ENCODE measurements around the gene FNDC10.
A peak's percentile ranks its signal among the peaks of the same experiment; 100 is the strongest.
"Not testable (repeated sequence)": the region's sequence is repeated elsewhere in the genome, so short reads cannot be mapped to it uniquely, and the experiment has no call there.

The FNDC10 gene

DNA sequence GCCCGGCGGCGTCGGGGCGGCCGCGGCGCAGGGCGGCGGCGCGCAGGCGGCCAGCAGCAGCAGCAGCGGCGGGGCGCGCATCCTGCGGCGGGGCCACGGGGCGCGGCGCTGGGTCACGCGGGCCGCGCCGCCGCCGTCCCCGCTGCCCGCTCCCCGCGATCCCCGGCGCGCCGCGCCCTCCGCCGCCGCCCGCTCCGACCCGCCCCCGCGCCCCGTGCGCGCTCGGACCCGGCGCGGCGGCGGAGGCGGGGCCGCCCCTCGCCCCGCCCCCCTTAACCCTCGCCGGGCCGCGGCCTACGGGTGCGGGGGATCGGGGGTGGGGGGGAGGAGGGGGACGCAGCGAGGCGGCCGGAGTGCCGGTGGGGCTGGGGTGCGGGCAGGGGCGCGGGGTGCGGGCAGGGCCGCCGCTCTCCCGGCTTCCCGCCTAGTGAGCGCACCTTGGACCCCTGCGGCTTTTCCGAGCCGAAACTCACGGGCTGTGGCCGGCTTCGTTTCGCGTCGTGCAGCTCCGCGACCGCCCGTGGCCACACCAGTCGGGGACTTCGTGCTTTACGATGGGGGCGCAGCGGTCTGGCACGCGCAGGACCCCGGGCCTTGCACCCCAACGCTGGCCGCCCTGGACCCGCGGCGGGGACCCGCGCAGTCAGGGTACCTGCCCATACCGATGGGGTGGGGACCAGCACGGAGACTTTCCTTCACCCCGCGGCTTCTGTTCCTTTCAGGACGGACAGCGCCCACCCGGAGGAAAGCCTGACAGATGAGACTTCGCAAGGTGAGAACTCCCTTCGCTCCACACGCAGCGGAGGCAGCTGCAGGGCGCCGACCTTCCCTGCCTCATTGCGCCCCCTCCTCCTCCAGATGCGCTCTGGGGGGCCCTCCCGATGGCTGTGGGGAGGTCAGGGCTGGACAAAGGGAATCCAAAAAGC is at the start of gene FNDC10:
Gene FNDC10, minus strand, starts transcription at position 201 of the 926 bp plus-strand sequence. Its CDS starts 120 bp downstream, at position 81.
- no peak for DNase-seq (ENCODE audit: low read depth)
- H3K4me3 ChIP-seq (ENCODE audit: low read depth, low read length): peak within 1 kb of the TSS; percentile 63
- TF ChIP-seq, protein P1, sequence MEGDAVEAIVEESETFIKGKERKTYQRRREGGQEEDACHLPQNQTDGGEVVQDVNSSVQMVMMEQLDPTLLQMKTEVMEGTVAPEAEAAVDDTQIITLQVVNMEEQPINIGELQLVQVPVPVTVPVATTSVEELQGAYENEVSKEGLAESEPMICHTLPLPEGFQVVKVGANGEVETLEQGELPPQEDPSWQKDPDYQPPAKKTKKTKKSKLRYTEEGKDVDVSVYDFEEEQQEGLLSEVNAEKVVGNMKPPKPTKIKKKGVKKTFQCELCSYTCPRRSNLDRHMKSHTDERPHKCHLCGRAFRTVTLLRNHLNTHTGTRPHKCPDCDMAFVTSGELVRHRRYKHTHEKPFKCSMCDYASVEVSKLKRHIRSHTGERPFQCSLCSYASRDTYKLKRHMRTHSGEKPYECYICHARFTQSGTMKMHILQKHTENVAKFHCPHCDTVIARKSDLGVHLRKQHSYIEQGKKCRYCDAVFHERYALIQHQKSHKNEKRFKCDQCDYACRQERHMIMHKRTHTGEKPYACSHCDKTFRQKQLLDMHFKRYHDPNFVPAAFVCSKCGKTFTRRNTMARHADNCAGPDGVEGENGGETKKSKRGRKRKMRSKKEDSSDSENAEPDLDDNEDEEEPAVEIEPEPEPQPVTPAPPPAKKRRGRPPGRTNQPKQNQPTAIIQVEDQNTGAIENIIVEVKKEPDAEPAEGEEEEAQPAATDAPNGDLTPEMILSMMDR (IDR thresholded peaks at IDR 0.05; ENCODE audit: control insufficient read depth, extremely low read depth, insufficient read depth): no peak

DNA sequence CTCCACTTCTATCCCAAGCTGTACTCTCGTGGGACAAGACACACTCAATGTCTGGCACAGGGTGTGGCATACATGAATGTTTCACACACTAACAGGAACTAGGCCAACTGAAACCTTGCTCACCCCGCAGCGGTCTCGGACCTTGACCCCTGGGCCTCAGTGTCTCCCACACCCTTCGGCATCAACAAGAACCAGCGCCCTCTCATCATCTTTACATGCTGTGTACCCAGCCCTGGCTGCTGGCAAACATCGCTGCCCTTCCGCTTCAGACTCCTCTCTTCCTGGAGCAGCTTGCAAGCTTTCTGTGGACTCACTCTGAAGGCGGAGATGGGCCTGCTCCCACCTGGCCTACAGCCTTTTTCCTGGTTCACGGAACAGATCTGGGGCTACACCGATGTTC is 48.3 kb upstream of the FNDC10 start:
- DNase-seq (ENCODE audit: low read depth); H3K4me3 ChIP-seq (ENCODE audit: low read depth, low read length): not testable (repeated sequence)

DNA sequence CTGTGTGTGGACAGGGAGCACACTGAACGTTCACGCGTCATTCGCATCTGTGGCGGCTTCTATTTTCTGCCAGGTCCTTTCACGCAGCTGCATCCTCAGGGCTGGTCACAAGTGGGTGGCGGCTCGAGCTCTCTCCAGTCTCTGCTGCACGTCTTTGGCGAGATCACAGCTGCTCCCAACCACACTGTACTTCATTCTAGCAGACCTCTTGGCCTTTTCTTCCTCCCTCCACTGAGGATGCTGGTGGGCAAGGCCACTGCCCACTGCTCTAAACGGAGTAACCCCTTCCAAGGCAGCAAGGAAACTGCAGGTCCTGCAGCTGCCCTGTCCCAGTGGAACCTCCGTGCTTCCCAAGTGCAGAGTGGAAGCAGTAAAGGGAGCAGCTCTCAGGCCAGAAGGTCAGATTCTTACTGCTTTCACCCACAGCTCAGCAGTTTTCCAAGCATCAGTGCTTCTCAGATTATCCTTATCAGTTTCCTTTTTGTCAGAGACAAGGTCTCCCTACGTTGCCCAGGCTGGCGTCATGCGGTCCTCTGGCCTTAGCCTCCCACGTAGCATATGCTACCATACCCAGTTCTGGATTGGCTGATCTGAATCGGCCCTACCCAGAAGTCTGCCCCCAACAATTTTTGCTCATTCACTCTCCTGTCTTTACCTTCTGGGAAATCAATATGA is 47.8 kb upstream of the FNDC10 start:
- DNase-seq (ENCODE audit: low read depth); H3K4me3 ChIP-seq (ENCODE audit: low read depth, low read length): not testable (repeated sequence)

DNA sequence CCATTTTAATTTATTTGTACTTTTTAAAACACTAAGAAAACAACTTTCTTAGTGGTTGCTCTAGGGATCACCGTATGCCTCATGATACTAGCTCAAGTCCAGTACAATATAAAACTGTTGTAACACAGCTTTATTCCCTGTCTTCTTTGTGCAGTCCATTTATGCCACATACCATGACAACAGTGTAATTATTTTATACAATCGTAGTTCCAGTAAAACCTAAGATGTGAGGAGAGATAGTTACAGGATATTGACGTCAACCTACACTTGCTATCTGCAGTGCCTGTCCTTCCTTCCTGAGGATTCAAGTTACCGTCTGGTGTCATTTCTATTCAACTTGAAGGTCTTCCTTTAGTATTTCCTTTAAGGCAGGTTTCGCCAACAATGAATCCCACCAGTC is 46.4 kb upstream of the FNDC10 start:
- not testable (repeated sequence) for DNase-seq (ENCODE audit: low read depth)

DNA sequence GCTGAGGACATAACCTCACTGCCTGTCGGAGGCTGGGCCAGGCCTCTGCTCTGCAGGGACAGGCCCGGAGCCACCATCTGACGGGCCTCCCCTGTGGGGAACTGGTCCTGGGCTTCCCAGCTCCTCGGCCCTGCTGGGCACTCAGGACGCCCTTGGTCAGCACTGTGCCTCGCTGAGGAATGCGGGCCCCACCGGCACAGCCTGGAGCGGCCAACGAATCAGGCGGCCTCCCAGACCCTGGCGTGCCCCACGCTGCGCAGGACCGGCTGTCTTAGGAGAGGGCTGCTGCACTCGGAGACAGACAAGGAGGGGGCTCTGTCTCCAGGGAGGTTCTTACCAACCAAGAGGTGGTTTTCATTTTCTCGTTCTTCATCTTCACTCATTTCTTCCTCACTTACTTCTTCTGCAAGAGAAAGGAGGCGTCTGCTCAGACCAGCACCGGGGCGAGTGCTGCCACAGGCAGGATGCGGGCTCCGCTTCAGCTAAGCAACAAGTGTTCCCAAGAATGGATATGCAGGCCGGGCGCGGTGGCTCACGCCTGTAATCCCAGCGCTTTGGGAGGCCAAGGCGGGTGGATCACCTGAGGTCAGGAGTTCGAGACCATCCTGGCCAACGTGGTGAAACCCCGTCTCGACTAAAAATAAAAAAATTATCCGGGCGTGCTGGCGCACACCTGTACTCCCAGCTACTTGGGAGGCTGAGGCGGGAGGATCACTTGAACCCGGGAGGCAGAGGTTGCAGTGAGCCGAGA is 41.0 kb upstream of the FNDC10 start:
- not testable (repeated sequence) for H3K4me3 ChIP-seq (ENCODE audit: low read depth, low read length); DNase-seq (ENCODE audit: low read depth)

More for the DNA sequence above, 46.4 kb upstream of the FNDC10 start:
- H3K4me3 ChIP-seq (ENCODE audit: low read depth, low read length): not testable (repeated sequence)

DNA sequence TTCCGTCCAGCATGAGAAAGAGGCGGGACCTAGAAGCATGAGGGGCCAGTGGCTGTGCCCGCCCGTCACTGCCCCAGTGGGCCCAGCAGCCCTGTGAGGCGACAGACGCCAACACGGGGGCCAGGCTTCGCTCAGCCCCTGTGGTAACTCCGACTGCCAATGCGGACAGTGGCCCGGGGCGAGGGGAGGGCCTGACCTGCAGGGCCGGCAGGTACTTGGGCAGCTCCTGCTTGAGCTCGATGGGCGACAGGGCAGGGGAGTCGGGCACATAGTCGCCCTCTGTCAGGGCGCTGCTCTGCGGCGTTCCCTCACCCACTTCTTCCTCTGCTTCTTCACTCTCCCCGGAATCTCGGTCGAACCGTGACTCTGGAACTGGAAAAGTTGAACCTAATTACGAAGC is 40.1 kb upstream of the FNDC10 start:
- not testable (repeated sequence) for H3K4me3 ChIP-seq (ENCODE audit: low read depth, low read length); DNase-seq (ENCODE audit: low read depth)

DNA sequence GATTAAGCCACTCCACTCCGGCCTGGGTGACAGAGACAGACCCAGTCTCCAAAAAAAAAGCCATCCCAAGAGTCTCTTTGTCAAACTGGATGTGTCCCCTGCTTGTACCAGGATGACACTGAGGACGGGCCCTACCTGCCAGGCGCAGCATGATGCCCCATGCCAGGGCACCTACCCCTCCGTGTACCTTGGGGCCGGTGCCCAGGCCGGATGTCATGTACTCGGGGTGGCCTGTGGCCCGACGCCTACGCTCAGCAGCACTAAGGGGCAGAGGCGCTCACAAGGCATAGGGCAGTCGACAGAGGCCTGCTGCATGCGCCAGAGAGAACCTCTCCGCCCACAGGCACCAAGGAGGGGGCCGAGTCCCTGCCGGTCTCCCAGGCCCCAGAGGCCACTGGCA is 39.4 kb upstream of the FNDC10 start:
- not testable (repeated sequence) for DNase-seq (ENCODE audit: low read depth); H3K4me3 ChIP-seq (ENCODE audit: low read depth, low read length)

DNA sequence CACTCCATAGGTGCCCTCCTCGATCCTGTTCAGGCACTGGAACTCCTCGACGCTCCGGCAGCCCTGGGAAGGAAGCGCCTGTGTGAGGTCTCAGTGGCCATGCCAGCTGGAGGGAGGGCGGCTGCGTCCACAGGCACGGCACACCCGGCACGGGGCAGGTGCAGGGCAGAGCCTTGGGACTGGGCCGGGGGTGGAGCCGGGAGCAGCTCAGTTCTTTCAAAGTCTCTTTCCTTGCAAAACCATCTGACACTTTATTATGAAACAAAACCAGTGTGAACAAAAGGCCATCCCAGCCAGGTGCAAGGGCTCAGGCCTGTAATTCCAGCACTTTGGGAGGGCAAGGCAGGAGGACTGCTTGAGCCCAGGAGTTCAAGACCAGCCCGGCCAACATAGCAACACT is 38.6 kb upstream of the FNDC10 start:
- DNase-seq (ENCODE audit: low read depth); H3K4me3 ChIP-seq (ENCODE audit: low read depth, low read length): not testable (repeated sequence)

DNA sequence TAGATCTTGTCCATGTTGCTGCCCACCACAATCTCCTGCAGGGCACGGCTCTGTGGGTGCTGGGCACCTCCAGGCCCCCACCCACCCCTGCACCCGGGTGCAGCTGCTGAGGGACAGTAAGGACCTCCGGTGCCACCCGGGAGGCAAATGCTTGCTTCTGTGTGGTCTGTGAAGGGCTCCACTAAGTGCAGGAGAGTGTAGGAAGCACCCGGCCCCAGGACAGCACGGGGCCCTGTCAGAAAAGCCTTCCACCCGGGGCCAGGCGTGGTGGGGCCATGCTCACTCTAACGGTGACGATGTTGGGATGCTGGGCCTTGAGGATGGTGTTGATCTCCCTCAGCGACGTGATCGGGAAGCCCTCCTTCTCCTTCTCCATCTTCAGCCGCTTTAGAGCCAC is 37.5 kb upstream of the FNDC10 start:
- not testable (repeated sequence) for H3K4me3 ChIP-seq (ENCODE audit: low read depth, low read length); DNase-seq (ENCODE audit: low read depth)

DNA sequence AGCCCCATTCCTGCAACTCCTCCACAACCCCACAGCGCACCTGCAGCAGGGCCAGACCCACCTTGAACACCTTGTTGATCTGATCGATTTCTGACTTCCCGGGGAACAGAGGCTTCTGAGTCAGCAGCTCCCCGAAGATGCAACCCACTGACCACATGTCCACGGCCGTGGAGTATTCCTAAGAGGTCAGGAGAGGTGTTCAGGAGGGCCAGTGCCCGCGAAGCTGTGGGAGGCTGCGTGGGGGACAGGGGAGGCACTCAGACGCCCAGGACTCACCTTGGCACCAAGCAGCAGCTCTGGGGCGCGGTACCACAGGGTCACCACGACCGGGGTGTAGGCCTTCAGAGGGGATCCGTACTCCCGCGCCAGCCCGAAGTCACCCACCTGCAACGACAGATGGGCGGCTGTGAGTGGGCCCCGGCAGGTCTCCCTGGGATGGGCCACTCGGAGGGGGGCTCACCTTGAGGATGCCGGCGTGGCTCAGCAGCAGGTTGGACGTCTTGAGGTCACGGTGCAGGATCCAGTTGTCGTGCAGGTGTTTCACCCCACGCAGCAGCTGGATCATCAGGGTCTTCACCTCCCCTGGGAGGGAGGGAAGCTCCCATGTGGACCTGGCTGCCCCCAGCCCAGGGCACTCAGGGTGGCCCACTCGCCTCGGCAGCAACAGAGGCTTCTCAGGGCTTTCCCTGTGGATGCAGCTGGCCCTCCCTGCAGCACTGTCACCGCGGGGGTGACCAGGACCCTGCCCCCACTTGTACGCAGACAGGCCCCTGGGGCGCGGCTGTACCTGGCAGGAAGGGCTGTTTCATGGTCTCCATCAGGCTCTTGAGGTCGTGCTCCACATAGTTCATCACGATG is 36.9 kb upstream of the FNDC10 start:
- not testable (repeated sequence) for DNase-seq (ENCODE audit: low read depth); H3K4me3 ChIP-seq (ENCODE audit: low read depth, low read length)

DNA sequence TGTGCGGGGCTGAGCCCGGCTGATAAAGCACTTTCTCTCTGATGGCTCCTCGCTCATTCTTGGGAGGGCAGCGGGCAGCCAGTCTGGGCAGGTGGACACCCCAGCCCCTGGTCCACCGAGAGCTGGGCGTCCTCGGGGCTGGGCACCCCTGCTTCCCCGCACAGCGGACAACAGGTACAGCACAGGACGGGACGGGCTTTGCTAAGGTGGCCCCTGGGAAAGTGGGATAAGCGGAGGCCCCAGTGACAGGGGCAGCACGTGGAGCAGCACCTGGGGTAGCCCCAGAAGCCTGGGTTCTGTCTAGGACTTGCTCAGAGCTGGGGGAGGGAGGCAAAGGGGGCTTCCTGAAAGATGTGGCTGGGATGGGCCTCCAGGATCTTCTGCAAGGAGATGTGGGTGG is 34.7 kb upstream of the FNDC10 start:
- not testable (repeated sequence) for H3K4me3 ChIP-seq (ENCODE audit: low read depth, low read length); DNase-seq (ENCODE audit: low read depth)

DNA sequence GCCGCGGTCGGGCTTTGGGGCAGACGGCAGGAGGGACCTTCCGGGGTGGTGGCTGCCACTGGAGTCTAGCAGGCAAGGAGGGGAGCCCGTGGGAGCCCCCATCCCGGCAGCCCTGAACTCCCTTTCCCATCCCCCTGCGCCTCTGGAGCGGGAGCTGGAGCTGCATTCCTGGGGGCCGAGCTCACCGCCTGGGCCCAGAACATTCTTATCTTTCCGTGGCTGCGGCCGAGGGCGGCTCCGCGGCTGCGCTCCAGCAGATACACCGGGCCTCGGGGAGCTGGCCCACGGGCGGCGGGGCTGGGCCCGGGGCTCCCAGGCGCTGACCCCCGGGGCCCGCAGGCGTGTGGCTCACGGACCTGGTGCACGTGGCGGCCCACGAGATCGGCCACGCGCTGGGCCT is 33.5 kb upstream of the FNDC10 start:
- DNase-seq (ENCODE audit: low read depth); H3K4me3 ChIP-seq (ENCODE audit: low read depth, low read length): not testable (repeated sequence)

Data from LNCaP clone FGC (cell line).